IPS-18c (cell line): Measurements from ENCODE around the gene PIK3R2.
A peak's percentile ranks its signal among the peaks of the same experiment; 100 is the strongest.
"Not testable (repeated sequence)": the region's sequence is repeated elsewhere in the genome, so short reads cannot be mapped to it uniquely, and the experiment has no call there.

Experiments used
- H3K4me3 ChIP-seq: 2 replicates; pipeline ENCODE4 v1.7.0; 2013; ENCODE audit warnings: low read depth, mild to moderate bottlenecking, low read length, moderate library complexity; ENCODE audit not compliant: insufficient read depth
- H3K9me3 ChIP-seq: one replicate; pipeline ENCODE4 v1.6.1; 2013; ENCODE audit warnings: mild to moderate bottlenecking, low read length, moderate library complexity; ENCODE audit not compliant: control insufficient read depth, insufficient read depth

Gene PIK3R2

DNA sequence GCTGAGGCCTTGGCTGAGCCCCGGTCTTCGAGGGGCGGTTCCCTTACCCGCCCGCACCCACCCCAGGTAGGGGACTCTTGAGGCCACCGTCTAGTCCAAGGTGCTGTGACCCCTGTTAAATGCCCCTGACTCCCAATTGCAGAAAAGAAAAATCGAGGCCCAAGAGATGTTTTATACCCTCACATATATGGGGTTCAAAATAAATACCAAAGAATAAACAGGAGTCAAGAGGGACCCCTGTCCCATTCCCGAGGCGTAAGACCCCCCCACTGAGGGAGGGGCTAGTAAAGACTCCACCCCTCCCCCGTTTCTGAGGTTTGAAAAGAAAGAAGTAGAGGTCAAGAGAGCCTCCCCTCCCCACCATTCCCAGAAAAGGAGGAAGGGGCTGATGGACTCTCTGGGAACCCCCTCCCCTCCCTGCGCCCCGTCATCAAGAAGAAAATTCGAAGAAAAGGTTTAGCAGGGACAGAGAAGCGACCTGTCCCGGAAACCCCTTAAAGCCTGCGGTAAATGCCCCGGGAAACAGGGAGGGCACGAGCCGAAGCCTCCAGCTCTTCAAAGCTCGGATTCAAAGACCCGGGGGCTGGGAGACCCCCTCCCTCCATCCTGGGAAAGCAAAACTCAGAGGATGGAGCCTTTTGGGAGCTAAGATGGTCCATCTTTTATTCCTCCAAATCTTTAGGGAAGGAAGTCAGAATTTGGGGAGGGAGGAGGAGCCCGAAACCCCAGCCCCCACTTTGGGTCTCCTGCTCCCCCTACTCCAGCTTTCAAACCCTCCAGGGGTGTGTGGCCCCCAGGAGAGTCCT is 51.6 kb downstream of the PIK3R2 start:
- H3K9me3 ChIP-seq: no peaks in the 10 kb centered on the region
- peak overlapping the region; percentile 72 for H3K4me3 ChIP-seq

DNA sequence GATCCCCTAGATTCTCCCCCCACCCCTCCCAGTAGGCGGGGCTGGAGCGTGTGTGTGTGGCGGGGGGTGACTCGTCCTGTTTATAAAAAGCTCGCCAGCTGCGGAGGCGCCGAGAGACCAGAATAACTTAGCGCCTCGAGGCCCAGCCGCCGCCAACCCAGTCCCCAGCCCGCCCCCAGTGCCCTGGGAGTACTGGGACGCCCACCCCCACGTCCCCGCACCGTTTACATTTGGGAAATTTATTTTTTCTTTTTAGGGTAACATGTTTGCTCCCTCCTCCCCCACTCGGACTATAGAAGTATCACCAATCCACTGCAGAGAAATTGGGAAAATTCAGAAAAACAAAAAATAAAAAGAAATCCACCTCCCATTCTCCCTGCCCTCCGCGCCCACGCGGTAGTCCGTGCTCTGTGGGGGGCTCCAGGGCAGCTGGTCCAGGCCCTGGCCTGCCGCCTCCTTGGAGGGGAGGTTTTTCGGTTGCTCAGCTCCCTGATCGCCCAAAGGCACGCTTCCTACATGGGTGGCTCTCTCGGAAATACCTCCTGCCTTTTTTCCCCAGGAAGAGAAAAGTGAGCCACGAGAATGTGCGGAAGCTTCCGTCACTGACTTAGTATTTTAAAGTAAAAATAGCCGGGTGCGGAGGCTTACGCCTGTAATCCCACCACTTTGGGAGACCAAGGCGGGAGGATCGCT is 52.4 kb downstream of the PIK3R2 start:
- H3K9me3 ChIP-seq: no peaks in the 10 kb centered on the region
- peak overlapping the region; percentile 72 for H3K4me3 ChIP-seq

DNA sequence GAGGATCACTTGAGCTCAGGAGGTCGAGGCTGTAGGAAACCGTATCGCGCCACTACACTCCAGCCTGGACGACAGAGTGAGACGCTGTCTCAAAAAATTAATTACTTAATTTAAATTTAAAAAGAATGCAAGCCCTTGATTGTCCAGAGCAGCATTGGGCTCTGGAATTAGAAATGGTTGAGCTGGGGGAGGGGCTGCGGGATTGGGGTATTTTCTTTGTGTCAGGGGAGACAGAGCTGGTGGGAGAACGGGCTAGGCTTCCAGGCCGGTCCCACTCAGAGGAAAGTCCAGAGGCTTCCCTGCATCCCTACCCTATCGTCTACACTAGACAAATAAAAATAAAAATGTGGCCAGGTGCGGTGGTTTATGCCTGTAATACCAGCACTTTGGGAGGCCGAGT is 53.1 kb downstream of the PIK3R2 start:
- Histone ChIP-seq H3K4me3 (peak overlapping the region; percentile 72; the same call in 1 of the 2 replicates), H3K9me3 (no peaks in the 10 kb centered on the region)

DNA sequence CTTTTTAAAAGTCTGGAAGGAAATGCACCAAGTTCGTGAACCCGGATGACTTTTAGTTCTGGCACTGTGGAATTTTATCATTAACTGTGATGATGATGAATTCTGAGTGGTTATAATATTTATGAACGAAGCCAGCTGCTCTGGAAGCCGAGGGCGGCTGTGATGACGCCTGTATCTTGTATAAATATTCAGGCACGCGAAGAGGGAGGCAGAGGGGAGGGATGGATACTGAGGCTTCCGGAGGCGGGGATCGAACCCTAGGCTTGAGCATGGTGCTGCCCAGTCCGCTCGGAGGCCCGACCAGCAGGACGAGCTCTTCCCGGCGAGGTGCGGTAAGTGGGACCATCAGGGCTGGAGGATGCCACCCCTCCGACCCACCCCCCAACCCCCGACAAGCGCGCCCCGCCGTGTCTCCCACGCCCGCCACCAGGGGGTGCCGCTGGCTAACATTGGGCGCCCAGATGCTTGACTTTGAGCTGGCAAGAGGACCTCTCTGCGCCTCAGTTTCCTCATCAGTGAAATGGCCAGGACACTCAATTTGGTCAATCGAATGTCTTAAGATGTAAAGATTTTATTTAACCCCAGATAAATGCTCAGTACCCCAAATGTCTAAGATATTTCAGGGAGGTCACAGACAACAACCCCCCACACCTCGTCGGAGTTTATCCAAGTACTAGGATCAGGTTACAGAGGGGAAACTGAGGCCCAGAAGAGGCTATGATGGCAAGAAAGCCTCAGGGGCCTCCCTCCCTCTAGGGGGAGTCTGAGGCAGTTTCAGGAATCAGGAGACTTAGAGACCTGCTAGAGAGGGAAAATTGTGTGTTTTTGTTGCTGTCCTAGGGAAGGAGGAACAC is 55.4 kb downstream of the PIK3R2 start:
- no peaks in the 10 kb centered on the region for H3K9me3 ChIP-seq
- no peak overlapping the region for H3K4me3 ChIP-seq

DNA sequence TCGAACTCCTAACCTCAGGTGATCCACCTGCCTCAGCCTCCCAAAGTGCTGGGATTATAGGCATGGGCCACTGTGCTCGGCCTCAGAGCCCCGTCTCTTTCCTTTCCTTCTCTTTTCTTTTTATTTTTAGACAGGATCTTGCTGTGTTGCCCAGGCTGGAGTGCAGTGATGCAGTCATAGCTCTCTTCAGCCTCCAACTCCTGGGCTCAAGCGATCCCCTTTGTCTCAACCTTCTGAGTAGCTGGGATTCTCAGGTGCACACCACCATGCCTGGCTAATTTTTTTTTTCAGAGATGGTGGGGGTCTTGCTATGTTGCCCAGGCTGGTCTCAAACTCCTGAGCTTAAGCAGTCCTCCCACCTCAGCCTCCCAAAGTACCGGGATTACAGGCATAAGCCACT is 56.9 kb downstream of the PIK3R2 start:
- not testable (repeated sequence) for H3K9me3 ChIP-seq, H3K4me3 ChIP-seq

DNA sequence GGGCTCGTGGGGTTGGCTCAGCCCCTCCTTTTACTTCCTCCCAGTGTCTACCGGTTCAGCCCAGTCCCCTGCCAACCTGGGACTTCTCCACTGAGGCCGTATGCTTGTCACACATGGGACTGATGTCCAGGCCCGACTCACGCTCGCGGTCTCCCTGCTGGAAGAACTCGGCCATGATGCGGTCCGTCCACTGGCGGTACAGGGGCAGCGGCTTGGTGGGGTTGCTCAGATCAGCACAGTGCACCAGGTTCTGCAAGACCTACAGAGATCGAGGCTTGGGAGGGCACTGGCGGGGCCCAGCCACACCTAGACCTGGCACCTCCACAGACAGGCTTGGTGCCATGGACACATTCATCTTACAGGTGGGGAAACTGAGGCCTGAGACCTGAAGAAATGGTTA is 58.7 kb downstream of the PIK3R2 start:
- Histone ChIP-seq H3K9me3 (no peaks in the 10 kb centered on the region), H3K4me3 (no peak overlapping the region)

DNA sequence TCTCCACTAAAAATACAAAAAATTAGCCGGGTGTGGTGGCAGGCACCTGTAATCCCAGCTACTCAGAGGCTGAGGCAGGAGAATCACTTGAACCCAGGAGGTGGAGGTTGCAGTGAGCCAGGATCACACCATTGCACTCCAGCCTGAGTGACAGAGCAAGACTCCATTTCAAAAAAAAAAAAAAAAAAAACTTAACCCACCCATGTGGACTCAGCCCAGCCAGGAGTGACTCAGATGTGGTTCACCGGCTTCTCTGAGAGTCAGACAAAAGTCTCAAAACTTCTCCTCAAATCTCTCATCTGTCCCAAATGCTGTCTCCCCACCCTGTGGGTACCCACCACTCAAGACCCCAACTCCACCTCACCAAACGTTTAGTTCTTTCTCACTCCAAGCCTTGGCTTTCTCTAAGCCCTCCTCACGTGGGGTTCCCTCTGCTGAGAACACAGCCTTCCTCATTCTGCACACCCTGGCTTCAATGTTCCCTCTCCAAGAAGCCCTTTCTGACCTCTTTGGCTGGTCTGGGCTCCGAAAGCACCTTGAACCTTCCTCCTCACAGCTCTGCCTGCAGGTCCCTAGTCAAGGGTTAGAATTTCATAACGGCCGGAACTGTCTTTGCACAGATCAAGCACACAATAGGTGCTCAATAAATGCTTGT is 61.9 kb downstream of the PIK3R2 start:
- Histone ChIP-seq H3K4me3 (no peak overlapping the region), H3K9me3 (no peaks in the 10 kb centered on the region)

DNA sequence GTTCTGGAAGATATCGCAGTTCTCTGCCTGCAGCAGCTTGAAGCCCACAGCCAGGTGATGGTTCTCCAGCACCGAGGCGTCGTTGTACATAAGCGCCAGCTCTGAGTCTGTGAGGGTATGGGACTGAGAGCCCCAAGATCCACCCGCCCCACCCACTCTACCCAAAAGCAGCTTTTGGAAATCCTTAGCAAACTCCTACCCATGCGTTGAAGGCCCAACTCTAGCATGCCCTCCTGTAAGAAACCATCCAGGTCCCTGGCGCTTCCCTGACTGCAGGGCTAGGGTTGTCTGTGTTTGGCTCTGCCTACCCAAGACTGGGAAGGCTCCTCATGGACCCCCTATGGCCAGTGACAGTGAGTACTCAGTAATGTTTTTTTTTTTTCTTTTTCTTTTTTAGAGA is 63.8 kb downstream of the PIK3R2 start:
- Histone ChIP-seq H3K4me3 (no peak overlapping the region), H3K9me3 (no peaks in the 10 kb centered on the region)

DNA sequence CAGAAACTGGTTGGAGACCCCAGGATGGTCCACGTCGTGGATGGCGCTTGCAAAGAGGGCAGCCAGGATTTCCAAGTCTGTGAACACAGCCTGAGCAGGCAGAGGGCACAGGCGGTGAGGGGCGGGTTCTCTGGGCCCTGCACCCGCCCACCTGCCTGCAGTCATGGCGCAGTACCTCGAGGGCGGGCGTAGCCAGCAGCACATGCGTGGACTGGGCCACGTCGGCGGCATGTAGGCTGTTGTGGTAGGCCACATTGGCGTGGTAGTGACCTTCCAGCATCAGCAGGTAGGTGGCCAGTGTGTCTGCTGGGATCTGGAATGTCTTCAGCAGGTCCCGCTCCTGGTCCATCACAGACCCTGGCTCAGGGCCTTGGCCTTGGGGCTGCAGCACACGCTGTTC is 65.2 kb downstream of the PIK3R2 start:
- H3K9me3 ChIP-seq: no peaks in the 10 kb centered on the region

DNA sequence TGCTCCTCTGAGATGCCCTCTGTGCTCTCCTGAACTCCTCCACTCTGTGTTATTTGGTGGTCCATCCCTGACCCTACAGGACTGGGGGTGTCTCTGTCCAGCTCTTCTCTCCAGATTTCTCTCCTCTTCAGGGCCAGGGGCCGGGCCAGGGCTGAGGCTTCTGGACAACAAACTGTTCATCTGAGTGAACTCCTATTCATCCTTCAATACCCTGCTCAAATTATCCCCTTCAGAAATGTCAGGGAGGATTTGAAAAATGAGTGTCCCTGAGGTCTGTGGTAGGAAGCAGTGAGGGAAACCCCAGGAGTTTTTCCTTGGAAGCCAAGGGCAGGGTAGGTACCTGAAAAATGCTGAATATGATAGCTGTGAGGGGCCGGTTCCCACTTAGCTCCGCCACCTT is 65.6 kb downstream of the PIK3R2 start:
- H3K4me3 ChIP-seq: no peak overlapping the region
- no peaks in the 10 kb centered on the region for H3K9me3 ChIP-seq

More for the DNA sequence above, 65.2 kb downstream of the PIK3R2 start:
- no peak overlapping the region for H3K4me3 ChIP-seq
